ENCODE measurements around the gene NCR2.

The NCR2 gene

GRCh38 chr6:41399424-41399823 is 64.0 kb downstream of the NCR2 start:
- FAIRE-seq (no peak), DNase-seq (ENCODE audit: low spot score) (no peak)

Measured in RCC 7860 (cell line).